OCI-LY1 (cell line): ENCODE results near the gene FAM221B.

Source experiments
- H2AFZ ChIP-seq: fragments of 200-600 bp; sonication (generic), shearing (Covaris generic); 2 replicates; pipeline ENCODE4 v1.6.0; 2014; ENCODE audit warnings: antibody characterized with exemption, mild to moderate bottlenecking, low read length
- H3F3A ChIP-seq: fragments of 200-600 bp; sonication (generic), shearing (Covaris generic); 2 replicates; pipeline ENCODE4 v1.6.0; 2014; ENCODE audit warnings: mild to moderate bottlenecking, antibody characterized with exemption, low read length, moderate library complexity; ENCODE audit not compliant: insufficient read depth
- H3K27ac ChIP-seq: fragments of 200-600 bp; sonication (generic); 2 replicates; pipeline ENCODE4 v1.5.1; 2014; ENCODE audit warnings: low read length, mixed run types, mild to moderate bottlenecking, low read depth; ENCODE audit not compliant: poor library complexity, severe bottlenecking
- H3K27me3 ChIP-seq: fragments of 200-600 bp; sonication (generic); 2 replicates; pipeline ENCODE4 v1.6.0; 2014; ENCODE audit warnings: antibody characterized with exemption, mild to moderate bottlenecking, low read length, moderate library complexity; ENCODE audit not compliant: insufficient read depth
- H3K36me3 ChIP-seq: fragments of 200-600 bp; sonication (generic); 2 replicates; pipeline ENCODE4 v1.6.1; 2014; ENCODE audit warnings: mild to moderate bottlenecking, antibody characterized with exemption, low read length, moderate library complexity, mixed read lengths; ENCODE audit not compliant: insufficient read depth
- H3K4me1 ChIP-seq: fragments of 200-600 bp; sonication (generic); 2 replicates; pipeline ENCODE4 v1.5.1; 2014; ENCODE audit warnings: mild to moderate bottlenecking, low read length, moderate library complexity; ENCODE audit not compliant: insufficient read depth, severe bottlenecking
- H3K4me2 ChIP-seq: fragments of 200-600 bp; sonication (generic), shearing (Covaris generic); 2 replicates; pipeline ENCODE4 v1.6.1; 2014; ENCODE audit warnings: low read length
- H3K4me3 ChIP-seq: fragments of 200-600 bp; sonication (generic); 2 replicates; pipeline ENCODE4 v1.5.1; 2014; ENCODE audit warnings: low read length, low read depth, mild to moderate bottlenecking, mixed read lengths; ENCODE audit not compliant: poor library complexity, severe bottlenecking
- H3K79me2 ChIP-seq: fragments of 200-600 bp; shearing (Covaris generic); 2 replicates; pipeline ENCODE4 v1.6.1; 2016; ENCODE audit warnings: mixed run types, low read length, mixed read lengths; ENCODE audit not compliant: insufficient read depth
- H3K9ac ChIP-seq: fragments of 200-600 bp; sonication (generic), shearing (Covaris generic); 2 replicates; pipeline ENCODE4 v1.6.1; 2014; ENCODE audit warnings: mild to moderate bottlenecking, low read length, mixed read lengths
- H3K9me2 ChIP-seq: fragments of 200-600 bp; sonication (generic), shearing (Covaris generic); 2 replicates; pipeline ENCODE4 v1.6.1; 2014; ENCODE audit warnings: low read depth, mild to moderate bottlenecking, low read length, mixed read lengths
- H3K9me3 ChIP-seq: fragments of 200-600 bp; shearing (Covaris generic); 2 replicates; pipeline ENCODE4 v1.6.1; 2014; ENCODE audit warnings: low read length, mixed read lengths
- H4K20me1 ChIP-seq: fragments of 200-600 bp; sonication (generic), shearing (Covaris generic); 2 replicates; pipeline ENCODE4 v1.6.0; 2016; ENCODE audit warnings: mild to moderate bottlenecking, low read length; ENCODE audit not compliant: insufficient read depth
- CTCF ChIP-seq: fragments of 200-600 bp; sonication (generic), shearing (Covaris generic); IDR thresholded peaks from 2 replicates; pipeline ENCODE4 v1.5.1; 2017; ENCODE audit warnings: mild to moderate bottlenecking, antibody characterized with exemption, low read length, moderate library complexity, mixed read lengths
- EZH2 ChIP-seq: fragments of 200-600 bp; sonication (generic), shearing (Covaris generic); IDR thresholded peaks from 2 replicates; pipeline ENCODE4 v1.8.0; 2017; ENCODE audit warnings: borderline replicate concordance, mixed run types, mild to moderate bottlenecking, antibody characterized with exemption, low read length, moderate library complexity, mixed read lengths

FAM221B gene

GRCh38 chr9:35870351-35870923, 41.9 kb upstream of the FAM221B start, which contains the start of gene OR13J1:
OR13J1 (minus strand) TSS chr9:35870401; CDS start chr9:35870401, 0 bp downstream.
- no peaks in the 10 kb centered on the region for H3K36me3 ChIP-seq

GRCh38 chr9:35869621-35870216, 41.2 kb upstream of the FAM221B start:
- Histone ChIP-seq H3K9ac (no peak overlapping the region), H3K4me3 (no peak overlapping the region), H2AFZ (no peak overlapping the region), H3K4me2 (no peak overlapping the region), H3K4me1 (no peaks in the 10 kb centered on the region), H3K9me3 (no peaks in the 10 kb centered on the region), H3K79me2 (no peaks in the 10 kb centered on the region), H3F3A (no peaks in the 10 kb centered on the region), H4K20me1 (no peaks in the 10 kb centered on the region), H3K9me2 (no peaks in the 10 kb centered on the region), H3K36me3 (no peaks in the 10 kb centered on the region), H3K27me3 (no peaks in the 10 kb centered on the region), H3K27ac (no peak overlapping the region)
- TF ChIP-seq EZH2 (no peak), CTCF (no peak)

More at GRCh38 chr9:35870351-35870923, 41.9 kb upstream of the FAM221B start, which contains the start of gene OR13J1:
- Histone ChIP-seq H3K4me2 (no peak within 1 kb of the TSS), H3K9ac (no peak within 1 kb of the TSS), H3K27ac (no peak within 1 kb of the TSS), H3K4me1 (no peaks in the 10 kb centered on the region), H3K9me2 (no peaks in the 10 kb centered on the region), H3F3A (no peaks in the 10 kb centered on the region), H4K20me1 (no peaks in the 10 kb centered on the region), H3K79me2 (no peaks in the 10 kb centered on the region), H2AFZ (no peak within 1 kb of the TSS), H3K27me3 (no peaks in the 10 kb centered on the region), H3K9me3 (no peaks in the 10 kb centered on the region), H3K4me3 (no peak within 1 kb of the TSS)
- TF ChIP-seq EZH2 (no peak), CTCF (no peak)

- Histone ChIP-seq H3K9me3 (no peaks in the 10 kb centered on the region), H3K4me1 (no peaks in the 10 kb centered on the region), H3K9me2 (no peaks in the 10 kb centered on the region), H3K4me2 (no peak overlapping the region), H3K27ac (no peak overlapping the region), H3F3A (no peaks in the 10 kb centered on the region), H3K4me3 (no peak overlapping the region), H3K79me2 (no peaks in the 10 kb centered on the region), H3K36me3 (no peaks in the 10 kb centered on the region), H3K27me3 (no peaks in the 10 kb centered on the region), H2AFZ (no peak overlapping the region), H3K9ac (no peak overlapping the region), H4K20me1 (no peaks in the 10 kb centered on the region)
- no peak for TF ChIP-seq CTCF
- TF ChIP-seq EZH2 = no peak
These were observed 40.4 kb upstream of the FAM221B start for GRCh38 chr9:35868933-35869332.
